Brain microvascular endothelial cell (primary cell): ENCODE measurements around the gene MPPED2.
"Not testable (repeated sequence)": the region's sequence is repeated elsewhere in the genome, so short reads cannot be mapped to it uniquely, and the experiment has no call there.

Experiments
- DNase-seq: peaks from one replicate; pipeline ENCODE4 v3.0.0-alpha.2; 2020
- H3K27ac ChIP-seq: fragments of 250-450 bp; sonication (Bioruptor Pico); 2 replicates; pipeline ENCODE4 v1.5.1; 2020; ENCODE audit warnings: mild to moderate bottlenecking, moderate library complexity
- H3K27me3 ChIP-seq: fragments of 250-450 bp; sonication (Bioruptor Pico); replicated peaks from 2 replicates; pipeline ENCODE4 v1.5.1; 2020; ENCODE audit warnings: mild to moderate bottlenecking
- H3K36me3 ChIP-seq: fragments of 250-450 bp; sonication (Bioruptor Pico); replicated peaks from 2 replicates; pipeline ENCODE4 v1.5.1; 2020; ENCODE audit warnings: mild to moderate bottlenecking
- H3K4me3 ChIP-seq: 2 replicates; pipeline ENCODE4 v1.5.1; 2011; ENCODE audit warnings: low read depth, mild to moderate bottlenecking, control low read depth, low read length, moderate library complexity
- CTCF ChIP-seq: IDR thresholded peaks from 2 replicates; pipeline ENCODE4 v1.5.1; 2011; ENCODE audit warnings: low read depth, mild to moderate bottlenecking, moderate library complexity, low read length, control low read depth, inconsistent platforms; ENCODE audit errors: missing control alignments
- in situ Hi-C: cut with HindIII; loops from 2 replicates; pipeline ENCODE4 v1.10.0; 2017; ENCODE audit warnings: low sequenced_read_pairs, low pct_ligation_motif_present

Gene MPPED2

GRCh38 chr11:30560206-30561106 lies 25.7 kb downstream of the MPPED2 start:
- TF ChIP-seq CTCF: no peak
- in situ Hi-C loops: no loop called here
- Histone ChIP-seq H3K27me3 (no peaks in the 10 kb centered on the region), H3K4me3 (no peak overlapping the region), H3K27ac (no peak overlapping the region), H3K36me3 (no peaks in the 10 kb centered on the region)
- no peak for DNase-seq

GRCh38 chr11:30559004-30559403 lies 27.1 kb downstream of the MPPED2 start:
- in situ Hi-C loops: no loop called here
- TF ChIP-seq CTCF: no peak
- Histone ChIP-seq H3K4me3 (no peak overlapping the region), H3K27me3 (no peaks in the 10 kb centered on the region), H3K36me3 (no peaks in the 10 kb centered on the region), H3K27ac (no peak overlapping the region)
- no peak for DNase-seq

GRCh38 chr11:30554587-30554986 lies 31.6 kb downstream of the MPPED2 start:
- H3K27ac ChIP-seq, DNase-seq, in situ Hi-C loops, H3K4me3 ChIP-seq, H3K36me3 ChIP-seq, H3K27me3 ChIP-seq: not testable (repeated sequence)

- TF ChIP-seq CTCF: no peak
- no peak overlapping the region for H3K4me3 ChIP-seq
- no peak overlapping the region for H3K27ac ChIP-seq
- DNase-seq: no peak
- H3K36me3 ChIP-seq: no peaks in the 10 kb centered on the region
- in situ Hi-C loops: no loop called here
- H3K27me3 ChIP-seq: no peaks in the 10 kb centered on the region
Observed at GRCh38 chr11:30553521-30554110, 32.5 kb downstream of the MPPED2 start.

- TF ChIP-seq CTCF: no peak
- DNase-seq: no peak
- Histone ChIP-seq H3K27me3 (no peaks in the 10 kb centered on the region), H3K27ac (no peak overlapping the region), H3K4me3 (no peak overlapping the region), H3K36me3 (no peaks in the 10 kb centered on the region)
- in situ Hi-C loops: no loop called here
Observed at GRCh38 chr11:30552839-30553238, 33.3 kb downstream of the MPPED2 start.

GRCh38 chr11:30550022-30550542 lies 36.1 kb downstream of the MPPED2 start:
- Histone ChIP-seq H3K4me3 (no peak overlapping the region), H3K36me3 (no peaks in the 10 kb centered on the region), H3K27ac (no peak overlapping the region), H3K27me3 (no peaks in the 10 kb centered on the region)
- in situ Hi-C loops: no loop called here
- no peak for DNase-seq
- no peak for TF ChIP-seq CTCF
